Measurements from ENCODE around the gene EXOC6B.

Gene EXOC6B

GRCh38 chr2:72388263-72388662 is 437.6 kb downstream of the EXOC6B start:
- Histone ChIP-seq H2BK15ac (ENCODE audit: low read length) (no peak overlapping the region), H3K4ac (ENCODE audit: low read length) (no peak overlapping the region), H3K27ac (replicated peaks; ENCODE audit: low read length) (no peak overlapping the region), H2AFZ (ENCODE audit: low read length) (no peak overlapping the region), H3K79me1 (ENCODE audit: low read depth, low read length) (peaks cover 3% of the 10 kb centered on the region), H3K23ac (ENCODE audit: low read depth, low read length, poor library complexity) (no peak overlapping the region), H3K18ac (ENCODE audit: low read length) (no peak overlapping the region), H3K4me2 (ENCODE audit: insufficient read depth, low read length, poor library complexity, severe bottlenecking) (no peak overlapping the region), H3K27me3 (ENCODE audit: control insufficient read depth in 3 of 3, insufficient read depth in 3 of 3, low read depth in 1 of 3, low read length in 3 of 3) (peaks cover 0 to 2% (median 0%) of the 10 kb centered on the region in 3 experiments), H3K36me3 (replicated peaks in 1 of 2; ENCODE audit: control insufficient read depth in 2 of 2, insufficient read depth in 2 of 2, low read length in 2 of 2) (peaks cover 0 to 5% of the 10 kb centered on the region in 2 donors), H2BK120ac (ENCODE audit: low read depth, low read length) (no peak overlapping the region), H3K4me3 (ENCODE audit: low read length in 2 of 2) (no peak overlapping the region), H2BK12ac (ENCODE audit: low read length) (no peak overlapping the region), H3K9ac (ENCODE audit: low read depth, low read length, poor library complexity) (no peak overlapping the region), H4K8ac (ENCODE audit: low read depth, low read length) (no peak overlapping the region), H2BK5ac (ENCODE audit: low read length) (no peak overlapping the region), H3K4me1 (ENCODE audit: control insufficient read depth in 2 of 2, insufficient read depth in 1 of 2, low read depth in 1 of 2, low read length in 2 of 2) (no peaks in the 10 kb centered on the region), H4K91ac (ENCODE audit: low read depth, low read length, poor library complexity) (no peak overlapping the region), H3K14ac (ENCODE audit: low read length) (no peak overlapping the region), H3K9me3 (replicated peaks in 1 of 2; ENCODE audit: control insufficient read depth in 2 of 2, insufficient read depth in 1 of 2, low read depth in 1 of 2, low read length in 2 of 2) (peaks cover 8 to 14% of the 10 kb centered on the region in 2 donors), H2AK5ac (ENCODE audit: low read depth, low read length) (no peak overlapping the region)
- DNase-seq (ENCODE audit: low spot score): no peak
- WGBS, 2 donors (ENCODE audit: extremely low coverage in 2 of 2, insufficient read length in 2 of 2, insufficient replicate concordance in 1 of 2): no CpG with 5 or more reads among the region's 1 CpG

GRCh38 chr2:72386288-72386687 is 439.5 kb downstream of the EXOC6B start:
- Histone ChIP-seq H4K91ac (ENCODE audit: low read depth, low read length, poor library complexity) (no peak overlapping the region), H3K4ac (ENCODE audit: low read length) (no peak overlapping the region), H3K4me2 (ENCODE audit: insufficient read depth, low read length, poor library complexity, severe bottlenecking) (no peak overlapping the region), H2BK15ac (ENCODE audit: low read length) (no peak overlapping the region), H3K79me1 (ENCODE audit: low read depth, low read length) (no peaks in the 10 kb centered on the region), H3K18ac (ENCODE audit: low read length) (no peak overlapping the region), H3K14ac (ENCODE audit: low read length) (no peak overlapping the region), H3K27ac (replicated peaks; ENCODE audit: low read length) (no peak overlapping the region), H3K36me3 (replicated peaks in 1 of 2; ENCODE audit: control insufficient read depth in 2 of 2, insufficient read depth in 2 of 2, low read length in 2 of 2) (peaks cover 0 to 2% of the 10 kb centered on the region in 2 donors), H2BK12ac (ENCODE audit: low read length) (no peak overlapping the region), H4K8ac (ENCODE audit: low read depth, low read length) (no peak overlapping the region), H3K27me3 (ENCODE audit: control insufficient read depth in 3 of 3, insufficient read depth in 3 of 3, low read depth in 1 of 3, low read length in 3 of 3) (no peaks in the 10 kb centered on the region), H2AFZ (ENCODE audit: low read length) (no peak overlapping the region), H2BK120ac (ENCODE audit: low read depth, low read length) (no peak overlapping the region), H3K4me1 (ENCODE audit: control insufficient read depth in 2 of 2, insufficient read depth in 1 of 2, low read depth in 1 of 2, low read length in 2 of 2) (no peaks in the 10 kb centered on the region), H3K23ac (ENCODE audit: low read depth, low read length, poor library complexity) (no peak overlapping the region), H2BK5ac (ENCODE audit: low read length) (no peak overlapping the region), H3K9me3 (replicated peaks in 1 of 2; ENCODE audit: control insufficient read depth in 2 of 2, insufficient read depth in 1 of 2, low read depth in 1 of 2, low read length in 2 of 2) (peaks cover 5 to 10% of the 10 kb centered on the region in 2 donors), H3K4me3 (ENCODE audit: low read length in 2 of 2) (peak overlapping the region in 1 of 2 donors; percentile 71), H3K9ac (ENCODE audit: low read depth, low read length, poor library complexity) (no peak overlapping the region), H2AK5ac (ENCODE audit: low read depth, low read length) (no peak overlapping the region)
- no CpG with 5 or more reads among the region's 1 CpG for WGBS, 2 donors (ENCODE audit: extremely low coverage in 2 of 2, insufficient read length in 2 of 2, insufficient replicate concordance in 1 of 2)
- no peak for DNase-seq (ENCODE audit: low spot score)

DNA sequence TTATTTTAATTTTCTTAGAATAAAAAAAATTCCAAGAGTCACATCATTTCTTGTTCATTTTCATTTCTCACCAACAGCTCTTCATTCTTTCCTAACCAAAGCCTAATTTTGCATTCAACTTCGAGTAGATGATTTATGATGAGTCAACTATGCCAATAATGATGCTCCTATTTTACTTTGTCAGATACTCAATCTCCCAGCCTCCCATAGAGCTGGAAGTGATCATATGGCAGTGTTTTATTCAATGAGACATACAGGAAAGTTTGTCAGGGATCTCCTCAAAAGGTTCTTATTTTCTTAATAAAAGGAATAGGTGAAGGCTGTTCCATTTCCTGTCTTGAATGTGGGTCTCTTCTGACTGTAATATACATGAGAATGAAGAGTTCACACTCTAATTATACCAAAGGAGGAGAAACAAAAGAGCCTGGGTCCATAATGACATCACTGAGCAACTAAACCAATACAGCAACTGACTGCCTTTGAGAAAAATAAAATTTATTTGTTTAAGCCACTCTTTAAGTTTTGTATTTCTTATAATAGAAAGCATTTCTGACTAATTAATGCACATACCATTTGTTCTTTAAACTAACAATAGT is 447.0 kb downstream of the EXOC6B start:
- H3K4me3 ChIP-seq (ENCODE audit: low read length in 2 of 2): no peak overlapping the region
- no peak overlapping the region for H2BK5ac ChIP-seq (ENCODE audit: low read length)
- no peak overlapping the region for H4K8ac ChIP-seq (ENCODE audit: low read depth, low read length)
- no peak overlapping the region for H2BK15ac ChIP-seq (ENCODE audit: low read length)
- H3K4ac ChIP-seq (ENCODE audit: low read length): no peak overlapping the region
- no peak overlapping the region for H2AK5ac ChIP-seq (ENCODE audit: low read depth, low read length)
- H3K14ac ChIP-seq (ENCODE audit: low read length): no peak overlapping the region
- no peak for DNase-seq (ENCODE audit: low spot score)
- no peaks in the 10 kb centered on the region for H3K4me1 ChIP-seq (ENCODE audit: control insufficient read depth in 2 of 2, insufficient read depth in 1 of 2, low read depth in 1 of 2, low read length in 2 of 2)
- no peaks in the 10 kb centered on the region for H3K79me1 ChIP-seq (ENCODE audit: low read depth, low read length)
- WGBS, 2 donors (ENCODE audit: extremely low coverage in 2 of 2, insufficient read length in 2 of 2, insufficient replicate concordance in 1 of 2): no CpG with 5 or more reads among the region's 1 CpG
- no peak overlapping the region for H3K23ac ChIP-seq (ENCODE audit: low read depth, low read length, poor library complexity)
- H3K18ac ChIP-seq (ENCODE audit: low read length): no peak overlapping the region
- no peak overlapping the region for H2BK120ac ChIP-seq (ENCODE audit: low read depth, low read length)
- no peak overlapping the region for H3K9ac ChIP-seq (ENCODE audit: low read depth, low read length, poor library complexity)
- H3K9me3 ChIP-seq (replicated peaks in 1 of 2; ENCODE audit: control insufficient read depth in 2 of 2, insufficient read depth in 1 of 2, low read depth in 1 of 2, low read length in 2 of 2): peaks cover 0 to 5% of the 10 kb centered on the region in 2 donors
- no peaks in the 10 kb centered on the region for H3K27me3 ChIP-seq (ENCODE audit: control insufficient read depth in 3 of 3, insufficient read depth in 3 of 3, low read depth in 1 of 3, low read length in 3 of 3)
- H3K4me2 ChIP-seq (ENCODE audit: insufficient read depth, low read length, poor library complexity, severe bottlenecking): no peak overlapping the region
- no peak overlapping the region for H4K91ac ChIP-seq (ENCODE audit: low read depth, low read length, poor library complexity)
- no peak overlapping the region for H3K27ac ChIP-seq (replicated peaks; ENCODE audit: low read length)
- no peak overlapping the region for H2BK12ac ChIP-seq (ENCODE audit: low read length)
- H3K36me3 ChIP-seq (replicated peaks in 1 of 2; ENCODE audit: control insufficient read depth in 2 of 2, insufficient read depth in 2 of 2, low read length in 2 of 2): peaks cover 0 to 2% of the 10 kb centered on the region in 2 donors
- no peak overlapping the region for H2AFZ ChIP-seq (ENCODE audit: low read length)

- Histone ChIP-seq H3K27ac (replicated peaks; ENCODE audit: low read length) (no peak overlapping the region), H3K9ac (ENCODE audit: low read depth, low read length, poor library complexity) (no peak overlapping the region), H4K91ac (ENCODE audit: low read depth, low read length, poor library complexity) (no peak overlapping the region), H3K27me3 (ENCODE audit: control insufficient read depth in 3 of 3, insufficient read depth in 3 of 3, low read depth in 1 of 3, low read length in 3 of 3) (no peaks in the 10 kb centered on the region), H3K18ac (ENCODE audit: low read length) (no peak overlapping the region), H3K14ac (ENCODE audit: low read length) (no peak overlapping the region), H3K9me3 (replicated peaks in 1 of 2; ENCODE audit: control insufficient read depth in 2 of 2, insufficient read depth in 1 of 2, low read depth in 1 of 2, low read length in 2 of 2) (no peaks in the 10 kb centered on the region), H2AFZ (ENCODE audit: low read length) (no peak overlapping the region), H2BK5ac (ENCODE audit: low read length) (no peak overlapping the region), H2BK15ac (ENCODE audit: low read length) (no peak overlapping the region), H3K23ac (ENCODE audit: low read depth, low read length, poor library complexity) (no peak overlapping the region), H3K79me1 (ENCODE audit: low read depth, low read length) (no peaks in the 10 kb centered on the region), H3K4me2 (ENCODE audit: insufficient read depth, low read length, poor library complexity, severe bottlenecking) (no peak overlapping the region), H3K4me1 (ENCODE audit: control insufficient read depth in 2 of 2, insufficient read depth in 1 of 2, low read depth in 1 of 2, low read length in 2 of 2) (peaks cover 0 to 1% of the 10 kb centered on the region in 2 donors), H3K4me3 (ENCODE audit: low read length in 2 of 2) (peak overlapping the region in 1 of 2 donors; percentile 60), H3K4ac (ENCODE audit: low read length) (no peak overlapping the region), H3K36me3 (replicated peaks in 1 of 2; ENCODE audit: control insufficient read depth in 2 of 2, insufficient read depth in 2 of 2, low read length in 2 of 2) (no peaks in the 10 kb centered on the region), H2AK5ac (ENCODE audit: low read depth, low read length) (no peak overlapping the region), H2BK12ac (ENCODE audit: low read length) (no peak overlapping the region), H4K8ac (ENCODE audit: low read depth, low read length) (no peak overlapping the region), H2BK120ac (ENCODE audit: low read depth, low read length) (no peak overlapping the region)
- DNase-seq (ENCODE audit: low spot score): no peak
- no CpG with 5 or more reads among the region's 5 CpGs for WGBS, 2 donors (ENCODE audit: extremely low coverage in 2 of 2, insufficient read length in 2 of 2, insufficient replicate concordance in 1 of 2)
Measured at GRCh38 chr2:72367530-72368225, 458.2 kb downstream of the EXOC6B start.

All from neuronal stem cell (in vitro differentiated cells).